Lung (tissue), 12 donors: ENCODE measurements around the gene IQSEC1. TPM values are rescaled to one million over a fixed set of nuclear protein-coding genes. Genes with fewer than 3 reads are reported as not detected.

Source experiments
- ATAC-seq: fragments of 200-7000 bp; cut with Tn5 transposase; one replicate; pipeline ENCODE4 v1.9.1; 2020; ENCODE audit warnings: moderate number of reproducible peaks; ENCODE audit not compliant: insufficient read depth, low FRiP score
- DNase-seq, 3 donors: peaks; one replicate each; pipeline ENCODE4 v3.0.0-alpha.2; 2013 to 2017
- H3K27ac ChIP-seq, 2 donors: one replicate each; pipeline ENCODE4 v1.5.1; 2013; ENCODE audit warnings: mild to moderate bottlenecking in 2 of 2, moderate library complexity in 2 of 2, control low read depth in 1 of 2, inconsistent platforms in 1 of 2, low read depth in 1 of 2, low read length in 1 of 2
- H3K27me3 ChIP-seq, 3 donors: one replicate each; pipeline ENCODE4 v1.5.1; 2013; ENCODE audit warnings: low read length in 2 of 3; ENCODE audit not compliant: control insufficient read depth in 3 of 3, insufficient read depth in 3 of 3
- H3K36me3 ChIP-seq, 4 donors: one replicate each; pipeline ENCODE4 v1.5.1; 2013; ENCODE audit warnings: low read length in 4 of 4, mild to moderate bottlenecking in 1 of 4, moderate library complexity in 1 of 4; ENCODE audit not compliant: control insufficient read depth in 4 of 4, insufficient read depth in 4 of 4
- H3K4me1 ChIP-seq, 5 donors: one replicate each; pipeline ENCODE4 v1.5.1; 2013; ENCODE audit warnings: low read length in 5 of 5, mild to moderate bottlenecking in 2 of 5, moderate library complexity in 1 of 5; ENCODE audit not compliant: control insufficient read depth in 5 of 5, insufficient read depth in 5 of 5
- H3K4me3 ChIP-seq: one replicate; pipeline ENCODE4 v1.5.1; 2013; ENCODE audit warnings: mild to moderate bottlenecking, control low read depth, moderate library complexity
- H3K9ac ChIP-seq, 2 donors: one replicate each; pipeline ENCODE4 v1.5.1; 2013; ENCODE audit warnings: low read length in 2 of 2, control low read depth in 1 of 2; ENCODE audit not compliant: insufficient read depth in 1 of 2
- H3K9me3 ChIP-seq, 4 donors: one replicate each; pipeline ENCODE4 v1.5.1; 2013; ENCODE audit warnings: low read length in 3 of 4, mild to moderate bottlenecking in 1 of 4, moderate library complexity in 1 of 4; ENCODE audit not compliant: control insufficient read depth in 4 of 4, insufficient read depth in 3 of 4
- CTCF ChIP-seq: IDR thresholded peaks from 2 replicates; pipeline ENCODE4 v1.5.1; 2012; ENCODE audit warnings: mild to moderate bottlenecking; ENCODE audit errors: control extremely low read depth, extremely low read depth
- WGBS, 2 donors: extraction: QIAGEN DNeasy Blood & Tissue Kit; methylation state at CpG; one replicate each; pipeline ENCODE4 v1.1.7; 2013; 5-methylcytosine and 5-hydroxymethylcytosine counted together
- polyA plus RNA-seq, 2 donors: library from polyadenylated mRNA; stranded (reverse); fragments of 200-250 nt; gene quantifications; one replicate each; pipeline ENCODE4 v1.2.1, GENCODE V29; 2013
- total RNA-seq, 2 donors: library from RNA; depleted of rRNA in 1 of 2; stranded (reverse); fragments of >200 nt in 1 of 2; gene quantifications; one replicate each; pipeline ENCODE4 v1.2.1, GENCODE V29; 2014 to 2021
- donor health status: control.
- donor health status: control.
- donor health status: Bipolar disorder and iron deficiency.
- donor health status: healthy.
- donor health status: DM: yes; HTN: yes; CAD: no.

Gene IQSEC1
- total and polyA plus RNA-seq, 4 donors, result 13.9 to 69.1 (median 31.1) TPM

- H3K9me3 ChIP-seq, result no peaks in the 10 kb centered on the region
- no peak overlapping the region for H3K27ac ChIP-seq
- no peak overlapping the region for H3K9ac ChIP-seq
- no peaks in the 10 kb centered on the region for H3K4me1 ChIP-seq
- 68 to 69% methylated on average over 11 of the region's 11 CpGs for WGBS, 2 donors
- no peaks in the 10 kb centered on the region for H3K36me3 ChIP-seq
- no peak overlapping the region for H3K4me3 ChIP-seq
- no peak for TF ChIP-seq CTCF
- ATAC-seq, result no peak
- DNase-seq, result no peak
- peaks cover 0 to 4% (median 0%) of the 10 kb centered on the region in 3 donors for H3K27me3 ChIP-seq
These were observed 45.0 kb downstream of the IQSEC1 start for GRCh38 chr3:13028010-13028821.

GRCh38 chr3:13027154-13027553 is 46.1 kb downstream of the IQSEC1 start:
- ATAC-seq, result no peak
- no peaks in the 10 kb centered on the region for H3K9me3 ChIP-seq
- H3K27me3 ChIP-seq, result peaks cover 0 to 4% (median 0%) of the 10 kb centered on the region in 3 donors
- H3K27ac ChIP-seq, result no peak overlapping the region
- H3K4me3 ChIP-seq, result no peak overlapping the region
- H3K9ac ChIP-seq, result no peak overlapping the region
- TF ChIP-seq CTCF, result no peak
- peaks cover 0 to 8% (median 0%) of the 10 kb centered on the region in 5 donors for H3K4me1 ChIP-seq
- 94 to 95% methylated on average over 7 of the region's 7 CpGs for WGBS, 2 donors
- DNase-seq, result no peak
- no peaks in the 10 kb centered on the region for H3K36me3 ChIP-seq

- TF ChIP-seq CTCF, result no peak
- Histone ChIP-seq H3K36me3 (no peaks in the 10 kb centered on the region), H3K27me3 (peaks cover 0 to 4% (median 0%) of the 10 kb centered on the region in 3 donors), H3K4me1 (peaks cover 2 to 14% (median 3%) of the 10 kb centered on the region in 5 donors), H3K9me3 (no peaks in the 10 kb centered on the region), H3K9ac (no peak overlapping the region), H3K27ac (no peak overlapping the region), H3K4me3 (no peak overlapping the region)
- WGBS, 2 donors, result 93 to 94% methylated on average over 3 of the region's 3 CpGs
- DNase-seq, result no peak
- ATAC-seq, result no peak
These were observed 46.7 kb downstream of the IQSEC1 start for GRCh38 chr3:13026534-13026933.
